Endothelial cell of umbilical vein (primary cell): Measurements from ENCODE around the gene MAGEA9B. TPM values are rescaled to one million over a fixed set of nuclear protein-coding genes. Genes with fewer than 3 reads are reported as not detected.
"Not testable (repeated sequence)": the region's sequence is repeated elsewhere in the genome, so short reads cannot be mapped to it uniquely, and the experiment has no call there.

Experiments
- BruUV-seq: library from RNA; stranded (reverse); fragments of 400-500 nt; replicated peaks from 2 replicates; lab custom pipeline; 2021; lab: Mats Ljungman, UMichigan
- CTCF ChIA-PET: fragments of 300-600, 350-600 bp; sonication (Branson Sonifier 250); formaldehyde crosslinking; loops from one replicate; lab custom pipeline; 2021; ENCODE audit warnings: antibody characterized with exemption, inconsistent platforms; lab: Charles Lee
- POLR2A ChIA-PET: fragments of 300-600, 350-600 bp; sonication (Branson Sonifier 250); formaldehyde crosslinking; loops from one replicate; lab custom pipeline; 2021; ENCODE audit warnings: antibody characterized with exemption, inconsistent platforms; lab: Charles Lee
- DNase-seq: peaks from one replicate; pipeline ENCODE4 v3.0.0-alpha.2; 2011; ENCODE audit warnings: low read depth, low spot score
- FAIRE-seq: peaks from 2 replicates; lab custom pipeline; 2011; peaks lifted over from hg19 to GRCh38; lab: Jason Lieb, UNC
- H2AFZ ChIP-seq: 2 replicates; pipeline ENCODE4 v1.6.0; 2012; ENCODE audit warnings: low read depth, low read length, control low read depth, inconsistent platforms
- H3K27ac ChIP-seq: 2 replicates; pipeline ENCODE4 v1.5.1; 2011; ENCODE audit warnings: low read depth, mild to moderate bottlenecking, control low read depth, low read length, moderate library complexity; ENCODE audit not compliant: insufficient read depth
- H3K27me3 ChIP-seq, 2 experiments: 2 replicates each; pipeline versions ENCODE4 v1.6.0 to v1.6.1; 2011; ENCODE audit warnings: low read length in 2 of 2, mixed read lengths in 1 of 2; ENCODE audit not compliant: control insufficient read depth in 2 of 2, insufficient read depth in 2 of 2
- H3K36me3 ChIP-seq, 2 experiments: 2 replicates in 1 of 2; 3 replicates in 1 of 2; pipeline ENCODE4 v1.5.1; 2011; ENCODE audit warnings: low read length in 2 of 2, mild to moderate bottlenecking in 1 of 2, moderate library complexity in 1 of 2; ENCODE audit not compliant: control insufficient read depth in 2 of 2, insufficient read depth in 2 of 2; ENCODE audit errors: extremely low read depth in 1 of 2
- H3K4me1 ChIP-seq: 3 replicates; pipeline ENCODE4 v1.5.1; 2011; ENCODE audit warnings: mild to moderate bottlenecking, low read length; ENCODE audit not compliant: control insufficient read depth, insufficient read depth; ENCODE audit errors: extremely low read depth
- H3K4me2 ChIP-seq: 2 replicates; pipeline ENCODE4 v1.6.1; 2011; ENCODE audit warnings: low read length, control low read depth, mixed read lengths; ENCODE audit not compliant: insufficient read depth
- H3K4me3 ChIP-seq, 3 experiments: fragments of 200-600 bp in 1 of 3; sonication (generic), shearing (Covaris generic) in 1 of 3; replicated peaks in 1 of 3; 2 replicates each; pipeline ENCODE4 v1.5.1; 2011 to 2016; ENCODE audit warnings: control low read depth in 3 of 3, low read length in 3 of 3, mild to moderate bottlenecking in 2 of 3, inconsistent platforms in 1 of 3, low read depth in 1 of 3, moderate library complexity in 1 of 3; ENCODE audit not compliant: insufficient read depth in 1 of 3
- H3K79me2 ChIP-seq: 2 replicates; pipeline ENCODE4 v1.6.0; 2012; ENCODE audit warnings: low read length, inconsistent platforms; ENCODE audit not compliant: control insufficient read depth, insufficient read depth
- H3K9ac ChIP-seq: replicated peaks from 2 replicates; pipeline ENCODE3; 2011; ENCODE audit warnings: low read length, control low read depth; ENCODE audit not compliant: insufficient read depth; ENCODE audit errors: extremely low read depth
- H3K9me1 ChIP-seq: replicated peaks from 3 replicates; pipeline ENCODE4 v1.6.0; 2011; ENCODE audit warnings: mild to moderate bottlenecking, low read length; ENCODE audit not compliant: control insufficient read depth, insufficient read depth; ENCODE audit errors: extremely low read depth
- H3K9me3 ChIP-seq: replicated peaks from 2 replicates; pipeline ENCODE4 v1.5.1; 2012; ENCODE audit warnings: low read length, inconsistent platforms; ENCODE audit not compliant: control insufficient read depth, insufficient read depth
- H4K20me1 ChIP-seq: replicated peaks from 2 replicates; pipeline ENCODE3; 2011; ENCODE audit warnings: mild to moderate bottlenecking, low read length; ENCODE audit not compliant: control insufficient read depth, insufficient read depth; ENCODE audit errors: extremely low read depth
- dilution Hi-C: fragments of 300-500 bp; cut with MboI; formaldehyde crosslinking; loops from one replicate; pipeline ENCODE4 v1.15.0; 2019; ENCODE audit warnings: low sequenced_read_pairs; ENCODE audit not compliant: extremely low pct_ligation_motif_present
- intact Hi-C: fragments of 100-400 bp; cut with micrococcal nuclease; formaldehyde crosslinking; loops from one replicate; pipeline ENCODE4 v1.10.0; 2022
- polyA plus RNA-seq, 4 experiments: library from polyadenylated mRNA; depleted of rRNA in 3 of 4; stranded (reverse) in 3 of 4; unstranded in 1 of 4; fragments of >200 nt; gene quantifications; 2 replicates each; pipeline versions ENCODE4 v1.2.1 to v1.2.3, GENCODE V29; 2011 to 2012; ENCODE audit warnings: missing spikeins in 1 of 4
- total RNA-seq: library from RNA; stranded (reverse); gene quantifications from 2 replicates; pipeline ENCODE4 v1.2.3, GENCODE V29; 2021

The MAGEA9B gene
- total and polyA plus RNA-seq, 2 donors (not counting 3 experiments of a cell fraction or from before 2014, with no cell fraction given): not detected

DNA sequence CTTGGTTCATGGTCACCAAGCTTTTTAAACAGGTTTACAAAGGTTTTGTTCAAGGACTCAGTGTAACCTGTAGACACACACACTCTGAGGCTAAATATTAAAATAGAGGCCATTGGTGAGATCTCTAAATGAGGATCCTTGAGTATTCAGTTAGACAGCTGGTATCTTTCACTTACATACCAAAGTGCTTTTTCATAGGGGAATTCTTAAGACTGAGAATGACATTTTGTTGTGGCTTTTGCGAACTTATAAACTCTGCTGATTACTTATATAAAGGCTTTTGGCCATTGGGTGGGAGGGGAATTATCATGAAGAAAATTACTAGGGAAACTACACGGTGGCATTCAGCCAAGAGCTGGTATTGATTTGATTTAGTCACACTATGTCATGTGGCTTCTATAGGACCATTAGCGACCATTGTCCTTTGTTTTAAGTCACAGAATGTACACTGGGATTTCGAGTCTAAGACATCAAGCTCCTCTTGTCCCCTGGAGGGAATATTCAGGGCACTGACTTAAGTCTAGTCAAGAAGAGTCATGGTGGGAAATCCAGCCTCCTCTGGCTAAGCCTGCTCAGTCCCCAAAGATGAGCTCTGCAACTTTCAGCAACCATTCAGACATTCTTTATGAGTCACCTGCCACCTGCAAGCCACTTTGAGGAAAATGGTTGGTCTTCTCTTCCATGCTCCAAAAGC, 35.9 kb downstream of the MAGEA9B start:
- POLR2A ChIA-PET, FAIRE-seq, intact Hi-C loops, H3K27me3 ChIP-seq, H3K27ac ChIP-seq, DNase-seq, H3K4me1 ChIP-seq, dilution Hi-C loops, H3K36me3 ChIP-seq, H3K4me2 ChIP-seq, BruUV-seq, CTCF ChIA-PET, H4K20me1 ChIP-seq, H3K9me1 ChIP-seq, H2AFZ ChIP-seq, H3K9me3 ChIP-seq, H3K79me2 ChIP-seq, H3K4me3 ChIP-seq, H3K9ac ChIP-seq: not testable (repeated sequence)

DNA sequence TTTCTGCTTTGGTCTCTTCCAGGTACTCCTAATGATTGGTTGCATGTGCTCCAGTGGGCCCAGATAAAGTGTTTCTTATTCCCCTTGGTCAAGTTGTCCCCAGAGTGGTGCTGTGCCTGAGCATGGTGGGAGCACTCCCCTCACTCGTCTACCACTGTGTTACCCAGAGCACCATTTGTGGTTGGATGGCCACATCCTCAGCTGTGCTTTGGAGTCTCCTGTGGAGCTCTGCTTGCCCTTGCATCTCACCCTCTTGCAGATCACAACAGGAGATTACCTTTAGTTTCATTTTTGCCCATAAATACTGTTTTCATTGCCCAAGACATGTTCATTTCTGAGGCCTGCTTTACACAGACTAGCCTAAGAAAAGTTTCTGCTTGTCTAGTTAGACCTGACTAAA, 36.8 kb downstream of the MAGEA9B start:
- peak; percentile 81 for FAIRE-seq
- H3K27me3 ChIP-seq, H3K9me1 ChIP-seq, intact Hi-C loops, H3K9ac ChIP-seq, H3K4me1 ChIP-seq, H3K4me2 ChIP-seq, H4K20me1 ChIP-seq, CTCF ChIA-PET, dilution Hi-C loops, DNase-seq, H3K4me3 ChIP-seq, H3K36me3 ChIP-seq, H3K79me2 ChIP-seq, POLR2A ChIA-PET, BruUV-seq, H2AFZ ChIP-seq, H3K9me3 ChIP-seq, H3K27ac ChIP-seq: not testable (repeated sequence)

DNA sequence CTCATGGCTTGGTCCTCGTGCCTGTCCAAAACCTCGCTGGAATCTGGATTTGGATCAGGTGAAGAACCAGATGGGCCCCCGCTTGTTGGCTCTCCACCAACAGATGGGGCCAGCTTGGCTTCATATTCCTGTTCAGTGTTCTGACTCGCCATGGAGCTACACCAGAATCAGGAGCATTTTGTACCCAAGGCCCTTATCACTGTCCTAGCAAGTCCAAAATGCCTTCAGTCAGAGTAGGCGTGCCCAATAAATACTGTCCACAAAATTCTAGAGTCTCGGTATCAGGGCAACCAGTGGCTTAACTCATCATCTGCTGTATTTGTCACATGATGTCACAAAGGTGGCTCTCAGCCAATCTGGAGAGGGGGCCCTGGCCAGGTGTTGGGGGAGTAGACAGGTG, 37.6 kb downstream of the MAGEA9B start, which contains the start of gene HSFX3:
Gene HSFX3 (minus strand): TSS at position 224 of the 400 bp plus-strand sequence. CDS start 72 bp downstream, at position 152.
- POLR2A ChIA-PET, BruUV-seq, H3K4me2 ChIP-seq, dilution Hi-C loops, CTCF ChIA-PET, H3K4me1 ChIP-seq, H3K27me3 ChIP-seq, H2AFZ ChIP-seq, H3K9me1 ChIP-seq, intact Hi-C loops, H3K9me3 ChIP-seq, H3K79me2 ChIP-seq, DNase-seq, H3K36me3 ChIP-seq, H3K4me3 ChIP-seq, H3K9ac ChIP-seq, H3K27ac ChIP-seq, H4K20me1 ChIP-seq: not testable (repeated sequence)
- FAIRE-seq: peak; percentile 59

DNA sequence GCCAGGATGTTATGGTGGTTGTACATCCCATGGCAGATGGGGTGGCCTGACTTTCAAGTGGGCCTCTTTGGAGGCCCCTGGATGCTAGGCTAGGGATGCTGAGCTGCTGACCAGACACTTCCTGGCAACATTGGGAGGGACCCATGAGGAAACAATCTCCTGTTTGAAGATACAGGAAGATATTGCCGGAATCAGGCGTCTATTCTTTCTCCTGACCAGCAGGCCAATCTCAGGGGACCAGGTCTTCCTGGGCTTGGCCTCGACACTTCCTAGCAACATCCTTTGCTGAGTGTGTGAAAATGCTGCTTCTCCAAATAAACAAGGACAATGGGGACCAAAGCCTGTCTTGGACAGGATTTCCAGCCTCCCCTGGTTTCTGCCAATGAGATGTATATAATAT, 39.5 kb downstream of the MAGEA9B start:
- H3K27ac ChIP-seq, H3K4me2 ChIP-seq, BruUV-seq, H3K4me3 ChIP-seq, H3K9me3 ChIP-seq, H3K9ac ChIP-seq, H3K4me1 ChIP-seq, POLR2A ChIA-PET, H3K9me1 ChIP-seq, FAIRE-seq, H2AFZ ChIP-seq, intact Hi-C loops, H4K20me1 ChIP-seq, dilution Hi-C loops, DNase-seq, CTCF ChIA-PET, H3K79me2 ChIP-seq, H3K27me3 ChIP-seq, H3K36me3 ChIP-seq: not testable (repeated sequence)
